ENCODE data around the gene CYBA. TPM values are rescaled to one million over a fixed set of nuclear protein-coding genes. Genes with fewer than 3 reads are reported as not detected.
A peak's percentile ranks its signal among the peaks of the same experiment; 100 is the strongest.

CYBA gene
- polyA plus RNA-seq, 2 of the 4 experiments (the other 2 are of a cell fraction) = 75.7 to 185 TPM

GRCh38 chr16:88634994-88635670 is 15.7 kb downstream of the CYBA start (continued):
- TF ChIP-seq TFCP2L1 (CRISPR knock-in tag; IDR thresholded peaks at IDR 0.05) = no peak
- TF ChIP-seq BCL3 (IDR thresholded peaks at IDR 0.05) = no peak

- ChIA-PET CTCF (interaction anchor here (0.8 kb wide), 1 partner anchor 45 kb away, joined by 4 read pairs; no protein-coding TSS in a partner anchor), POLR2A (no interaction called here)
- WGBS (ENCODE audit: missing lambda C conversion rate) = 93% methylated on average over 71 of the region's 82 CpGs
- Histone ChIP-seq H3K9me3 (no peaks in the 10 kb centered on the region), H3K4me2 (no peak overlapping the region), H3K4me3 (no peak overlapping the region), H3K4me1 (no peaks in the 10 kb centered on the region), H3K27ac (no peak overlapping the region)
- no peak for FAIRE-seq
- TF ChIP-seq KDM1A (IDR thresholded peaks at IDR 0.05; ENCODE audit: low read depth) = no peak
- no peak for TF ChIP-seq PHF8 (IDR thresholded peaks at IDR 0.05; ENCODE audit: borderline replicate concordance, low read depth)
- TF ChIP-seq REST (IDR thresholded peaks at IDR 0.05) = no peak
- TF ChIP-seq E2F6 (IDR thresholded peaks at IDR 0.05; ENCODE audit: borderline replicate concordance, low read depth) = no peak
- no peak for TF ChIP-seq MAFK (IDR thresholded peaks at IDR 0.05; ENCODE audit: partially characterized antibody)
- no peak for TF ChIP-seq HOXB5 (CRISPR knock-in tag; IDR thresholded peaks at IDR 0.05)
- TF ChIP-seq TP53 (CRISPR knock-in tag; IDR thresholded peaks at IDR 0.05) = no peak
- no peak for TF ChIP-seq FOXS1 (CRISPR knock-in tag; IDR thresholded peaks at IDR 0.05)
- no peak for DNase-seq (ENCODE audit: low read depth in 1 of 2, low spot score in 1 of 2)
- ATAC-seq = no peak
Measured at GRCh38 chr16:88634141-88634993, 16.5 kb downstream of the CYBA start.

- Histone ChIP-seq H3K4me3 (no peak overlapping the region), H3K9me3 (no peaks in the 10 kb centered on the region), H3K27ac (no peak overlapping the region), H3K4me1 (no peaks in the 10 kb centered on the region), H3K4me2 (no peak overlapping the region)
- TF ChIP-seq RAD21 (conservative IDR thresholded peaks at IDR 0.05 in 1 of 2, IDR thresholded peaks at IDR 0.05 in 1 of 2) (peak in 1 of 2 experiments; percentile 29; a peak in 1 of 5 replicates), POLR2AphosphoS2 (conservative IDR thresholded peaks at IDR 0.05; ENCODE audit: low read length) (no peak)
- FAIRE-seq (no peak), ATAC-seq (peak; percentile 46 to 66; a peak in 5 of 6 replicates), DNase-seq (ENCODE audit: low read depth in 1 of 2, low spot score in 1 of 2) (peak; percentile 53 to 68)
- ChIA-PET CTCF (interaction anchor here (0.8 to 1.3 kb wide), 4 partner anchors 11 to 44 kb away, joined by 3 to 5 read pairs (median 4); no protein-coding TSS in a partner anchor), POLR2A (no interaction called here)
- 76% methylated on average over 4 of the region's 23 CpGs for WGBS (ENCODE audit: missing lambda C conversion rate)
Measured at GRCh38 chr16:88633684-88634140, 17.1 kb downstream of the CYBA start.
